ENCODE data around the gene ZMYM3. TPM values are rescaled to one million over a fixed set of nuclear protein-coding genes. Genes with fewer than 3 reads are reported as not detected.
A peak's percentile ranks its signal among the peaks of the same experiment; 100 is the strongest.

Gene ZMYM3
- total RNA-seq, 1 experiment from 2014 or later = 21.9 TPM

DNA sequence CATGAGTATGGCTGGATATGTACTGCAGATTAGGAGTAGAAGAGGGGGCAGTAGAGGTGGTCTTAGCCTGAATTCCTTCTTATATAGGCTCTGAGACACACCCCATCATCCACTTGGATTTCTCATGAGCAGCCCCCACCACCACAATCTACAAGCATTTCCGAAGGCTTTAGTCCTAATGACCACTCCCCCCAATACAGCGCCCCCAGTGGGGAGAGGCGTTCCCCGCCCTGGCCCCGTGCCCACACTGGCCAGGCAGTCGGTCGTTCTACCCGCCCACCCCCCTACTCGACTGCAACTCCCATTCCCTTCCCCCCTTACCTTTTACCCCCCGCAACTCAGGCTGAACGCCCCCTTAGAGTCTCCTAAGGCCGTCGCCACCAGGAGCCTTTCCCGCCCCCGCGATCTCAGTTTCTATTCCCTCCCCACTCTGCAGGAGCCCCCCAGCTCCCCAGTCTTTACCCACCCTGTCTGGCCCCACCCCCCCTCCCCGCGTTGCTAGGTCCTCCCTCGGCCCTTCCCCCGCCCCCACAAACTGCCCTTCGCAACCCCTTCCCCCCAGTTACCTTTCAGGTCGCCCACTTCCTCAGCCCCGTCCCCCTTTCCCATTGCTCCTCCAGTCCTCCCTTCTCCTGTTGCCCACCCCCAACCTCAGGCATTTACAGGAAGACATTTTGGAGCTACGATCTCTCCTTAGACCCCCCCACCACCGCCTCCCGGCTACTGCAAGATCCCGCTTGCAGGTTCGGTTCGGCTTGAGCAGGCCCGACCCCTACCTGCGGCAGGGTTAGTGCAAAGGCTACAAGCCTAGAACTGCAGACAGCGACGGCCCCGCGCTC, 468 bp downstream of the ZMYM3 start:
- peak; percentile 32 for DNase-seq (ENCODE audit: low read depth)

GRCh38 chrX:71252221-71252620, 1.7 kb downstream of the ZMYM3 start:
- DNase-seq (ENCODE audit: low read depth) = no peak

DNA sequence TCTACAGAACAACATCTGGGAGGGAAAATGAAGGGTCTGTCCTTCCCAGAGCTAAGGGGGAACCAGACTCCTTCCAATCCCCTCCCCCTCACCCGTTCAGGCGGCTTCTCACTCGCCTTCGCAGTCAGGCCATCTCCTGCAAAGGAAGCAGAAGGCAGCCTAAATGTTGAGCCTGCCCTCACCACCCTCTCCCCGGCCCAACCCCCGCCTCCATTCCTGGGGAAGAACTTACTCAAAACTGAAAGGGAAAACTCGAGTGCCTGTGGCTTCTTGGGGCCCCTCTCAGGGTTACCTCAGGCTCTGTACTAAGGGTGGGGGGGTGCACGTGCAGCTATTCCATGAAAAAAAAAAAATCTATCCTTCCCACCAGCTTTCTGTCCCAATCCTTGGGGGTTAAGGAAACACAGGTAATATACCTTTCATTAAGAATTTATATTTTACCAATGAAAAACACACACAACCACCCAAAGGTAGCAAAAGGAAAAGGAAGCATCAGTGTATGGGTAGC, 2.4 kb downstream of the ZMYM3 start:
- DNase-seq (ENCODE audit: low read depth) = no peak

- DNase-seq (ENCODE audit: low read depth) = no peak
Measured at GRCh38 chrX:71250841-71251240, 3.1 kb downstream of the ZMYM3 start.

DNA sequence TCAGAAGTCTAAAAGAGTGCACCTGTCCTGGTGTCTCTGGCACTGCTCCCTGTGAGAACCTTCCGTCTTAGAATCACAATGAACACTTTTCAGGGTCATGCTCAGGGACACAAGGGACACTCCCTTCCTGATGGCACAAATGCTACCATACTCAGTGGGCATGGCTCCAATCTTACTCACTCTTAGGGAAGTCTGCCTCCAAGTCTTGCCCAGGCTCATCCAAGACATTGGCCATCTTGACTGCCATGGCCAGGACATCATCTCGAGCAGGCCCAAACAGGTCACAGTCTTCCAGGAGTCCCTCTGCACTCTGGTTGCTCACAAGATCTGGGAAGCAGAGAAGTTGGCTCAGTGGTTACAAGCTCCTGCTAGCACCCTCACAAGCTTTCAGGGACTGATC, 8.8 kb downstream of the ZMYM3 start:
- no peak for DNase-seq (ENCODE audit: low read depth)

- no peak for DNase-seq (ENCODE audit: low read depth)
Measured at GRCh38 chrX:71244359-71245128, 9.4 kb downstream of the ZMYM3 start.

- no peak for DNase-seq (ENCODE audit: low read depth)
Measured at GRCh38 chrX:71241301-71241700, 12.6 kb downstream of the ZMYM3 start.

DNA sequence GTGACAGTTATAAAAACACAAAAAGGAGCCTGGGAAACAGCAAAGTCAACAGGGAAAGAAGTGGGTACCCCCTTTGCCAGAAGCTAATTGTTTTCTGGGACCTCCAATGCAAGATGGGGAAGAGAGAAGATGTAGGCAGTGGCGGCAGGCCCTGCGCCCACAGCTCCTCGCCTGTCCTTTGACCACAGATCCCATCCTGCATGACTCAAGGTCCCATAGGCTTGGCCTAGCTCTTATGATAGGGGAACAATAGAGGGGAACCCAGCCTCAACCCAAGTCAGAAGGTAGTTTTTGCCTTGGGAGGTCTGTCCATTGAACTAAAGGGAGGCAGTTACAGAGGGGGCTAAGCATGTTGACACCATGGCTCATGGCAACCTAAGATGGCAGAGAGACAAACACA, 14.2 kb downstream of the ZMYM3 start:
- DNase-seq (ENCODE audit: low read depth) = no peak

GRCh38 chrX:71236836-71237235, 17.1 kb downstream of the ZMYM3 start:
- DNase-seq (ENCODE audit: low read depth) = no peak

DNA sequence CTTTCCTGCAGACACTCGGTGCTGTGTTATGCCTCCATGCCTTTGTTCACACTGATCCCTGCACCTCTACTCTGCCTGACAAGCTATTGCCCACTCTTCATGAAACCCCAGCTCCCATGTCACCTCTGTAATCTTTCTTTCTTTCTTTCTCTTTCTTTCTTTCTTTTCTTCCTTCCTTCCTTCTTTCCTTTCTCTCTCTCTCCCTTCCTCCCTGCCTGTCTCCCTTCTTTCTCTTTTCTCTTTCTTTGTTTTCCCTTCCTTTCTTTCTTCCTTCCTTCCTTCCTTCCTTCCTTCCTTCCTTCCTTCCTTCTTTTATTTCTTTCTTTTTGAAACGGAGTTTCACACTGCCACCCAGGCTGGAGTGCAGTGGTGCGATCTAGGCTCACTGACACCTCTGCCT, 18.5 kb downstream of the ZMYM3 start:
- DNase-seq (ENCODE audit: low read depth) = no peak

DNA sequence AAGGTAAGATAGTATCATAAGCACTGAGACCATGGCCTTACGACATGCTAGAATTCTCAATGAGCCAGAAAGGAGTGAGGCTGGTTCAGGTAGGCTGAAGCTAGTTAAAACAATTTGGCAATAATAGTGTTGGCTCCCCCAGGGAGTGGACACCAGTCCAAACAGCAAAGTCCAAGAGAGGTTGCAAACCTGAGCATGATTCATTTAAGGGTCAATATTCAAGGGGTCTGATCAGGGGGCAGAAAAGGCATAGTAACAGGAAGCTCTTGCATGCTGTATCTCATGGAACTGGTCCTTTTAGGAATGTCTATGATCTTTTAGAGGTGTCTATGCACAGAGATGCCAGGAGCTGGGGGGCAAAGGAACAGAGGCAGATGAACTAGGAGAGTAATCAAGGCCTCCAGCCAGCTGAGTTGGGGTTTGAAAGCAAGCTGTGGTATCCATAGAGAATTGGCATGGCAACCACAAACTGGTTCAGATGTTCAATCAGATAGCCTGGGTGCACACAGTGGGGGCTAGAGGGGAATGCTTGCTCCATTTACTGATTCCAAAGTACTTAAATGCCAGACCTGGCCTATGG, 25.8 kb downstream of the ZMYM3 start:
- no peak for DNase-seq (ENCODE audit: low read depth)

DNA sequence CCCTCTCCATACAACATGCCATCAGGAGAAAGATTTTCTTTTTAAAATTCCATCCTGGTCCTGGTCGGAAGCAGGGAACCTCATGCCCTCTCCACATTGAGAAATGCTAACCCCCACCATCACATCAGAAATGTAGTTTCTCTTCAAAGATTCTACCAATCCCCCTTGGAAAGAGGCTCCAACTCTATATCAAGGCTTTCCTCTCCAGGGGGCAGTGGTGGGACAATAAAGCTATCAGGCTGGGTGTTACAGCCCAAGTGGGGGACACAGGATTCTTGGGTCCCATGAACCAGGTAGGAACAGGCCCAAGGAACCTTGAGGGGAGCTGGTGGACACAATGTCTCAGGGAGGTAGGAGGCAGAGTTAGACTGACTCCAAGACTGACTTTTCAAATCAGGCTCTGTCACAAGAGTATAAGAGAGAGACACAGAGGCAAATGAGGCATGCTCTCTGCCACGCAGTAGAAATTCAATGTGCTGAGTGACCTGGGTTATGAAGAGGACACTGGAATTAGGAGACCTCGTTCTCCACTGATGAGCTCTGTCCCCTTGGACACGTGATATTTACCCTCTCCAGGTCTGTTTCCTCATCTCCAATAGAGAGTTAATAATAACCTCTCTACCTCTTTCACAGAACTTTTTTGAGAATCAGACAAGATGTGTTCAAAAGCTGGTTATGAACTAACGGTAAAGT, 26.4 kb downstream of the ZMYM3 start:
- no peak for DNase-seq (ENCODE audit: low read depth)

DNA sequence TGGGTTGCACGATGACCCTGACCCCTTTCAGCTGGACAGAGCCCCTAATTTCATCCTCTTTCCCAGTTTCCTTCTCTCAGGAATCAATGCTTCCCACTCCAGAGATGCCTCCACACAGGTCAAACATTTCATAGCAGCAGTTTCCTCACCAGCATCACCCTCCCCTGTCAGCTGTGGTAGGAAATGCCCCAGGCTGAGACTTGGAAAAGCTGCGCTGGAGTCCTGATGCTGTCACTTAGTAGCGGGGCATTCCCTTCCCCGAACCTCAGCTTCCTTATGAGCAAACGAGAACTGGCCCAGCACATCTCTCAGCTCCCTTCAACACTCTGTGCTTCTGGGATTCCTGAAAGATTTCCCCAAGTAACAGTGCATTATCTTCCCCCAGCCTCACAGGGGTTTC, 28.3 kb downstream of the ZMYM3 start:
- no peak for DNase-seq (ENCODE audit: low read depth)

DNA sequence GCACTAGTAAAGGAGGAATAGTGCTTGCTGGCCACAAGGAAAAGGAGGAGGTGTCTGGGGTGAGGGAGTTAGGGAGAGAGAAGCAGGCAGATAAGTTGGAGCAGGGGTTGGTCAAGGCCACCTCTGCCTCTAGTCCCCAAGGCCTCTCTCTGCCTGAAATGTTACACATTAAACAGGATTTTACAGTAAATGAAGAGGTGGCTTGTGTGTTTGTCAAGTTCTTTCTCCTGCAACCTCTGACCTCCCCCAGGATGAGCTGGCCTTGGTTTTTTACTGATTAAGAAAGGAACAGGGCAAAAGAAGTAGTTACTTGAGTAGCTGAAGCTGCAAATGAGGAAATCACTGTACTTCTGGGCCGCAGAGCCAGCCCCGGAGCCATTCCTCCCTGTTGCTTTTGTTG, 28.9 kb downstream of the ZMYM3 start:
- DNase-seq (ENCODE audit: low read depth) = no peak

DNA sequence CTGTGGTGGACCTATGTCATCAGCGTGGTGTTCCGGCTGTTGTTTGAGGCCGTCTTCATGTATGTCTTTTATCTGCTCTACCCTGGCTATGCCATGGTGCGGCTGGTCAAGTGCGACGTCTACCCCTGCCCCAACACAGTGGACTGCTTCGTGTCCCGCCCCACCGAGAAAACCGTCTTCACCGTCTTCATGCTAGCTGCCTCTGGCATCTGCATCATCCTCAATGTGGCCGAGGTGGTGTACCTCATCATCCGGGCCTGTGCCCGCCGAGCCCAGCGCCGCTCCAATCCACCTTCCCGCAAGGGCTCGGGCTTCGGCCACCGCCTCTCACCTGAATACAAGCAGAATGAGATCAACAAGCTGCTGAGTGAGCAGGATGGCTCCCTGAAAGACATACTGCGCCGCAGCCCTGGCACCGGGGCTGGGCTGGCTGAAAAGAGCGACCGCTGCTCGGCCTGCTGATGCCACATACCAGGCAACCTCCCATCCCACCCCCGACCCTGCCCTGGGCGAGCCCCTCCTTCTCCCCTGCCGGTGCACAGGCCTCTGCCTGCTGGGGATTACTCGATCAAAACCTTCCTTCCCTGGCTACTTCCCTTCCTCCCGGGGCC, 29.7 kb downstream of the ZMYM3 start:
- DNase-seq (ENCODE audit: low read depth) = no peak

- no peak for DNase-seq (ENCODE audit: low read depth)
Measured at GRCh38 chrX:71222929-71223328, 31.0 kb downstream of the ZMYM3 start, which contains the start of gene GJB1. Gene GJB1, plus strand, starts transcription at chrX:71223224. Its CDS starts 484 bp downstream, at chrX:71223708.

DNA sequence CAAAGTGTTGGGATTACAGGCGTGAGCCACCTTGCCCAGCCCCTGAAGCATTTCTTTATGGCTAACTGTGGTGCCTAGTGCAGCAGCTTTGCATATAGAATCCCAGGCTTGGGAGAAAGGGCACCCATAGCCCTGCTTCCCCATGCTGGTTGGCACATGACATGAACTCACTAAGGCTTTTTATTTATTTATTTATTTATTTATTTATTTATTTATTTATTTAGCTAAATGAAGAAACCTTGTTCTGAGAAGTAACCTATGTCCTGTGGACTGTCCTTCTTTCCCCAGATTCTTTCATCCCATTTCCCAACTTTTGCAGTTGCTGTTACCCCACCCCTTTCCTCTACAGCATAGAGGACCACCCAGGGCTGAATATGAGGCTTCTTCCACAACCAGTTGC, 32.8 kb downstream of the ZMYM3 start:
- no peak for DNase-seq (ENCODE audit: low read depth)

- no peak for DNase-seq (ENCODE audit: low read depth)
Measured at GRCh38 chrX:71217298-71217697, 36.6 kb downstream of the ZMYM3 start.

DNA sequence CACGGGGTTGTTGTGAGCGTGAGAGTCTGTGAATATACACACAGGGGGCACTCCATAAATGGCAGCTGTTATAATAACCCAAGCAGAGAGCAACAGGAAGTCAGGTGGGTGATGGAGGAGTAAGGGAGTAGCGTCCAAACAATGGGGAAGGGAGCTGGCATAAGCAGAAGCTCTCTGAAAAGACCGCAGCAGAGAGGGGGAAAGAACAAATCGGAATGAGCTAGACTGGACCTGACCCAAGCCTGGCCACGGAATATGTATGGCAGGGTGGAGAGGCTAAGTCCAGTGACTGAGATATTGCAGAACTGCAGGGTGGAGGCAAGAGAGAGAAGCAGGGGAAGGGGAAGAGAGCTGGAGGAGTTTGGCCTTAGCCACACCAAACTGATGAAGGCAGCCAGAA, 37.5 kb downstream of the ZMYM3 start:
- DNase-seq (ENCODE audit: low read depth) = no peak

GRCh38 chrX:71215338-71215912, 38.5 kb downstream of the ZMYM3 start:
- no peak for DNase-seq (ENCODE audit: low read depth)

Measured in LHCN-M2 (cell line).